Measurements from ENCODE around the gene RPS25.
A peak's percentile ranks its signal among the peaks of the same experiment; 100 is the strongest.
"Not testable (repeated sequence)": the region's sequence is repeated elsewhere in the genome, so short reads cannot be mapped to it uniquely, and the experiment has no call there.

Gene RPS25

GRCh38 chr11:119014209-119014924 is 3.8 kb downstream of the RPS25 start:
- no peak for DNase-seq

- DNase-seq: no peak
These were observed 5.4 kb downstream of the RPS25 start for GRCh38 chr11:119012629-119013170.

GRCh38 chr11:119011476-119012053 is 6.6 kb downstream of the RPS25 start:
- no peak for DNase-seq

- no peak for DNase-seq
These were observed 11.5 kb downstream of the RPS25 start for GRCh38 chr11:119006656-119007055.

GRCh38 chr11:119000906-119001305 is 17.2 kb downstream of the RPS25 start:
- no peak for DNase-seq

GRCh38 chr11:118998822-118999221 is 19.3 kb downstream of the RPS25 start:
- DNase-seq: no peak

GRCh38 chr11:118998388-118998717 is 19.8 kb downstream of the RPS25 start:
- no peak for DNase-seq

GRCh38 chr11:118997627-118998387 is 20.3 kb downstream of the RPS25 start, which contains the start of gene CENATAC:
CENATAC (plus strand) TSS chr11:118998138; CDS start chr11:118998198, 60 bp downstream.
- peak; percentile 88 for DNase-seq

- DNase-seq: no peak
These were observed 21.1 kb downstream of the RPS25 start for GRCh38 chr11:118996926-118997626.

GRCh38 chr11:118991486-118992038 is 26.6 kb downstream of the RPS25 start:
- DNase-seq: not testable (repeated sequence)

GRCh38 chr11:118988280-118988679 is 29.9 kb downstream of the RPS25 start:
- DNase-seq: no peak

- no peak for DNase-seq
These were observed 33.3 kb downstream of the RPS25 start for GRCh38 chr11:118984825-118985224.

- DNase-seq: not testable (repeated sequence)
These were observed 33.8 kb downstream of the RPS25 start for GRCh38 chr11:118984337-118984736.

- DNase-seq: no peak
These were observed 37.8 kb downstream of the RPS25 start for GRCh38 chr11:118980191-118980881.

- DNase-seq: no peak
These were observed 38.7 kb downstream of the RPS25 start for GRCh38 chr11:118979434-118979833.

GRCh38 chr11:118975771-118976709 is 42.1 kb downstream of the RPS25 start:
- no peak for DNase-seq

GRCh38 chr11:118973985-118974384 is 44.2 kb downstream of the RPS25 start:
- DNase-seq: no peak

- DNase-seq: no peak
These were observed 46.5 kb downstream of the RPS25 start, which contains the start of gene FOXR1 for GRCh38 chr11:118971646-118972045. FOXR1 (plus strand) TSS chr11:118971761; CDS start chr11:118971932, 171 bp downstream.

GRCh38 chr11:118969508-118969907 is 48.6 kb downstream of the RPS25 start:
- DNase-seq: not testable (repeated sequence)
